ENCODE data around the gene GABBR2. TPM values are rescaled to one million over a fixed set of nuclear protein-coding genes. Genes with fewer than 3 reads are reported as not detected.

GABBR2 gene
- total and polyA plus RNA-seq, 2 of the 8 experiments (the other 6 are each of a cell fraction or from before 2014, with no cell fraction given): 0.50 to 1.2 TPM

GRCh38 chr9:98609646-98610045 lies 99.1 kb downstream of the GABBR2 start:
- H4K91ac ChIP-seq (replicated peaks; ENCODE audit: insufficient read length, low read length): no peak overlapping the region
- H3K4me2 ChIP-seq (ENCODE audit: insufficient read depth in 1 of 2, low read depth in 2 of 2, low read length in 2 of 2): no peak overlapping the region
- ChIA-PET CTCF (ENCODE audit: partially characterized antibody) (interaction anchor here (0.8 kb wide), 1 partner anchor 22 kb away, joined by 4 read pairs; no protein-coding TSS in a partner anchor), POLR2A (ENCODE audit: partially characterized antibody) (no interaction called here)
- H3K4me3 ChIP-seq (ENCODE audit: extremely low read depth in 1 of 4, insufficient read depth in 2 of 4, low read depth in 3 of 4, low read length in 4 of 4): no peak overlapping the region
- no peak overlapping the region for H2BK15ac ChIP-seq (ENCODE audit: low read length)
- no peak overlapping the region for H3K4ac ChIP-seq (replicated peaks; ENCODE audit: insufficient read length, low read depth, low read length)
- no peaks in the 10 kb centered on the region for H3K9me3 ChIP-seq (ENCODE audit: insufficient read depth in 2 of 2, low read depth in 1 of 2, low read length in 1 of 2)
- H3K9ac ChIP-seq (replicated peaks in 1 of 4; ENCODE audit: extremely low read depth in 1 of 4, low read depth in 3 of 4, low read length in 3 of 4): no peak overlapping the region
- H2AK5ac ChIP-seq (ENCODE audit: low read depth, low read length): no peak overlapping the region
- no peaks in the 10 kb centered on the region for H3K27me3 ChIP-seq (replicated peaks in 1 of 4; ENCODE audit: control insufficient read depth in 3 of 4, extremely low read depth in 1 of 4, insufficient read depth in 3 of 4, low read length in 3 of 4)
- no peak overlapping the region for H3K56ac ChIP-seq (replicated peaks; ENCODE audit: insufficient read length, low read depth, low read length)
- FAIRE-seq (no peak), DNase-seq (ENCODE audit: low read depth in 1 of 2, low spot score in 2 of 2) (no peak)
- H2BK120ac ChIP-seq (replicated peaks; ENCODE audit: low read depth, low read length): no peak overlapping the region
- H3K23ac ChIP-seq (ENCODE audit: insufficient read length): no peak overlapping the region
- H3K79me2 ChIP-seq (ENCODE audit: control insufficient read depth in 1 of 2, insufficient read depth in 2 of 2, low read length in 2 of 2): no peaks in the 10 kb centered on the region
- no peak overlapping the region for H2BK12ac ChIP-seq (ENCODE audit: low read depth, low read length)
- no peak overlapping the region for H3K18ac ChIP-seq (ENCODE audit: extremely low read depth, low read length)
- no peaks in the 10 kb centered on the region for H3K36me3 ChIP-seq (ENCODE audit: control insufficient read depth in 2 of 4, insufficient read depth in 4 of 4, low read length in 3 of 4)
- H3K4me1 ChIP-seq (replicated peaks in 1 of 4; ENCODE audit: control insufficient read depth in 3 of 4, insufficient read depth in 4 of 4, low read length in 3 of 4): no peaks in the 10 kb centered on the region
- H3K79me1 ChIP-seq (ENCODE audit: low read depth, low read length): no peaks in the 10 kb centered on the region
- 86% methylated on average over 6 of the region's 6 CpGs; no CpG with 5 or more reads in 1 of the 2 experiments for WGBS, 2 experiments (ENCODE audit: extremely low coverage in 1 of 2, insufficient coverage in 1 of 2, insufficient read length in 1 of 2, insufficient replicate concordance in 2 of 2, low coverage in 1 of 2, low lambda C conversion rate in 2 of 2, missing lambda C conversion rate in 1 of 2)
- no peak overlapping the region for H2BK20ac ChIP-seq (ENCODE audit: low read length)
- H3K23me2 ChIP-seq (ENCODE audit: low read depth, low read length): no peaks in the 10 kb centered on the region
- H4K20me1 ChIP-seq (replicated peaks in 1 of 2; ENCODE audit: control insufficient read depth in 1 of 2, insufficient read depth in 2 of 2, low read length in 2 of 2): no peaks in the 10 kb centered on the region
- H4K8ac ChIP-seq (ENCODE audit: extremely low read depth, insufficient read depth, low read length): no peak overlapping the region; the same call in 1 of the 2 replicates
- no peak overlapping the region for H2BK5ac ChIP-seq (ENCODE audit: low read depth, low read length)
- H2AFZ ChIP-seq (ENCODE audit: low read length): no peak overlapping the region
- H3K14ac ChIP-seq (ENCODE audit: insufficient read length): no peak overlapping the region
- H4K5ac ChIP-seq (ENCODE audit: insufficient read length, low read depth, low read length): no peak overlapping the region
- no peak overlapping the region for H3K27ac ChIP-seq (ENCODE audit: low read depth, low read length)
- no peak for TF ChIP-seq EZH2 (IDR thresholded peaks at IDR 0.05; ENCODE audit: low read depth, low read length, severe bottlenecking)
- TF ChIP-seq SAP30 (IDR thresholded peaks at IDR 0.05; ENCODE audit: insufficient read depth, insufficient replicate concordance, low read length): no peak
- no peak for TF ChIP-seq POLR2AphosphoS5 (IDR thresholded peaks at IDR 0.05; ENCODE audit: low read depth, low read length)

All from H1 (cell line).